GM06990 (cell line): ENCODE results near the gene KRT86.

Source experiments
- DNase-seq: peaks from one replicate; pipeline ENCODE4 v3.0.0-alpha.2; 2011; ENCODE audit not compliant: insufficient read length; ENCODE audit errors: extremely low read depth
- H3K27me3 ChIP-seq: replicated peaks from 2 replicates; pipeline ENCODE4 v1.6.0; 2011; ENCODE audit warnings: low read length; ENCODE audit not compliant: control insufficient read depth, insufficient read depth
- H3K36me3 ChIP-seq: 2 replicates; pipeline ENCODE4 v1.5.1; 2011; ENCODE audit warnings: low read length; ENCODE audit not compliant: control insufficient read depth, insufficient read depth
- H3K4me3 ChIP-seq: replicated peaks from 2 replicates; pipeline ENCODE4 v1.5.1; 2011; ENCODE audit warnings: low read depth, mild to moderate bottlenecking, control low read depth, low read length
- TF ChIP-seq, protein P1 (sequence below): IDR thresholded peaks from 2 replicates; pipeline ENCODE4 v1.5.1; 2011; ENCODE audit warnings: low read length, control low read depth, mild to moderate bottlenecking, inconsistent platforms; ENCODE audit not compliant: insufficient read depth, poor library complexity, severe bottlenecking

The KRT86 gene

DNA sequence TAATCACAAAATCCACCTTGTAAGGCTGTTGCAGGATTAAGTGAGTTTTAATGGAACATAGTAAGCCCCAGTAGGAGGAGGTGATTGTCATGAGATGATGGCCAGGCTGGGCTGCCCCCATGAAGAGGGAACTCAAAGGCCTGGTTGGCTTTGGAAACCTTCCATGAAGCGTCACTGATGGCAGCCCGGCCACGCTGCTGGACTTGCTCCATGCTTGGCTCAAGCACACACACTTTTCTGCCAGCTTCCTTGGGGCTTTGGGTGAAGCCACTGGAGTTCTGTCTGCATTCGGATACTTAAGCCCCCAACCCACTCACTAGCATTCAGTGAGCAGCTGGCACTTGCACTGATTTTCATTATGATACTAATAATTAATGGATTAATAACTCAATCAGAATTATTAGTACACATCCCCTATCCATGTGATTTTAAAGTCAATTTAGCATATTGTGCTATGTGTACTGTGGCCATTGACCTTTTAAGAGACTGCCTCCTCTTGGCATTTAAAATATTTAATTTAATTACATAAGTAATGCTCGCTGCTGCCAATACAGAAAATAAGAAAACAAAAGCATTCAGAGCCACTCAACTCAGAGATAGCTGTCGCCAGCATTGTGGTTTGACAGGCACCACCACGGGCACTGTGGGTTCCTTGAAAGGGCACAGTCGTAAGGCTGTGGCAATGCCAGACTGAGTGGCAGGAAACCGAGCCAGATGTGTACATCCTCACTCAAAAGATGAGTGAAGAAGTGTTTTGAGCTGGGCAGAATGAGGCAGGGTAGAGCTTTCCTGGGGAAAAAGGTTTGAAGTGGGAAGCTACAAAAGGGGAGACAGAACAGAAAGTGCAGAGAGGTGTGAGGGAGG is 77.0 kb downstream of the KRT86 start:
- Histone ChIP-seq H3K4me3 (no peak overlapping the region), H3K36me3 (no peaks in the 10 kb centered on the region), H3K27me3 (peaks cover 1% of the 10 kb centered on the region)
- DNase-seq = no peak
- TF ChIP-seq, protein P1, sequence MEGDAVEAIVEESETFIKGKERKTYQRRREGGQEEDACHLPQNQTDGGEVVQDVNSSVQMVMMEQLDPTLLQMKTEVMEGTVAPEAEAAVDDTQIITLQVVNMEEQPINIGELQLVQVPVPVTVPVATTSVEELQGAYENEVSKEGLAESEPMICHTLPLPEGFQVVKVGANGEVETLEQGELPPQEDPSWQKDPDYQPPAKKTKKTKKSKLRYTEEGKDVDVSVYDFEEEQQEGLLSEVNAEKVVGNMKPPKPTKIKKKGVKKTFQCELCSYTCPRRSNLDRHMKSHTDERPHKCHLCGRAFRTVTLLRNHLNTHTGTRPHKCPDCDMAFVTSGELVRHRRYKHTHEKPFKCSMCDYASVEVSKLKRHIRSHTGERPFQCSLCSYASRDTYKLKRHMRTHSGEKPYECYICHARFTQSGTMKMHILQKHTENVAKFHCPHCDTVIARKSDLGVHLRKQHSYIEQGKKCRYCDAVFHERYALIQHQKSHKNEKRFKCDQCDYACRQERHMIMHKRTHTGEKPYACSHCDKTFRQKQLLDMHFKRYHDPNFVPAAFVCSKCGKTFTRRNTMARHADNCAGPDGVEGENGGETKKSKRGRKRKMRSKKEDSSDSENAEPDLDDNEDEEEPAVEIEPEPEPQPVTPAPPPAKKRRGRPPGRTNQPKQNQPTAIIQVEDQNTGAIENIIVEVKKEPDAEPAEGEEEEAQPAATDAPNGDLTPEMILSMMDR = no peak

DNA sequence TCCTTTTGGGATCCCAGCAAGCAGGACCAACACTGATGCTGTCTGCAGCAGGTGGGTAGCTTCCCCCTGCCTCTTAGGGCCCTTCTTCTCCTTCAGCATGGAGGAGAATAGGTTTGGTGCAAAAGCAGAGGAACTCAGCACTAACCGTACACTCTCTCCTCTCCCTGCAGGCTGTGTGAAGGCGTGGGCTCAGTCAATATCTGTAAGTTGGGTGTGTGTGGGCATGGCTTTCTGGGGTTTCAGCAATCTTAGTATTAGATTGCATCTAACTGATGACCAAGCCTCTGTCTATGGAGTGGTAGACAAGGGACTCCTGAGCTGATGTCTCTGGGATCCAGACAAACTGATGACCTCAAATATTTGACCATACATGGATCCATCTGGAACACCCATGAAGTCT is 78.5 kb downstream of the KRT86 start:
- H3K27me3 ChIP-seq = peaks cover 1% of the 10 kb centered on the region
- no peak overlapping the region for H3K4me3 ChIP-seq
- H3K36me3 ChIP-seq = no peaks in the 10 kb centered on the region
- TF ChIP-seq, protein P1 = no peak
- DNase-seq = no peak

DNA sequence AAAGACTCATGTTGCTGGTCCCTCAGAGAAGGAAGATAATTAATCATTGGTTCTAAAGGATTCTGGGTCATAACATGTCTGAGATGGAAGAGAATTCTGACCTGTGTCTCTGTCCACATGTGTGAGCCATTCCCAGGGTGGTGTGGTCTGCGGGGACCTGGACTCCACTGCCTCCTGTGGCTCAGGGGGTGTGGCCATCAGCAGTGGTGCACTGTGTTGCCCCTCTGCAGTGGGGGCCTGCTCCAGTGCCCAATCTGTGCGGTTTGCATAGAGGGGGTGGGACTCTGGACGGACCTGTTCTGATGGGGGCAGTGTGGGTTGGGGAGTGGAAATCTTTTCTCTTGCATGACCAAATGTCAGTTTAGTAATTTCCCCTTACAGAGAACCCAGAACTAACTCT is 79.3 kb downstream of the KRT86 start:
- no peak for DNase-seq
- H3K27me3 ChIP-seq = peaks cover 1% of the 10 kb centered on the region
- no peak overlapping the region for H3K4me3 ChIP-seq
- no peaks in the 10 kb centered on the region for H3K36me3 ChIP-seq
- TF ChIP-seq, protein P1 = no peak

DNA sequence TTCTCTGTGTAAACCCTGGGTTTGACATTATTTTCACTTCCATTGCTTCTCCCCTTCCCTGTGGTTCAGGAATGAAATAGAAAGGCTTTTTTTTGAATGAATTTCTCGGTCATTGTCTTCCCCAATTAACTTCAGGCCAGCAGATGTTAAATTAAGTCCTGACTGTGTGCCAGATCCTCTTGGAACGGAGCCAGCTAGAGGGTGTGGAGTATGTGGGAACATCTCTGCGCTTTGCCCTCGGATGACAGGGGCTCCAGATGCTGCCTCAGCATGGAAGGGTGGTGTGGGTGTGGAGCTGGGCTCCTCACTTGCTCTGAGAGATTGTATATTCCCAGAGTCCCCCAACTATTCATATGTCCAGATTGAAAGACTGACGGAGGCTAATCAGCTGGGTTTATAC is 79.8 kb downstream of the KRT86 start:
- peaks cover 1% of the 10 kb centered on the region for H3K27me3 ChIP-seq
- no peak overlapping the region for H3K4me3 ChIP-seq
- no peak for DNase-seq
- TF ChIP-seq, protein P1 = no peak
- H3K36me3 ChIP-seq = no peaks in the 10 kb centered on the region

DNA sequence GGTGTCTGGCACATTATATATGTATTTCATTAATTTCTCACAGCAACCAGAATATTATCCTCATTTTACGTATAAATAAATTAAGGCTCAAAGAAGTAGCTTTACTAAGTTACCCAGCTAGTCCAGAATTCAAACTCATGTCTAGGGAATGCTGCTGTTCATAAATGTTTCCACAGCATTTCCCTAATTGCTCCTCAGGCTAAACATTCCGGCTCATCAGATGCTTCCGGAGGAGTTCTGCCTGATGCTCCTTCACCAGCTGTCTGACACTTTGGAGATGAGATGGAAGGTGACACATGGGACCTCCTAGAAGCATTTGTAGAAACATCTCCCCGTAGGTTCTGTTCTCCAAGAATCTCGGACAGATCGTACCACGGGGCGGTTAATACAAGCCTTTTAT is 80.7 kb downstream of the KRT86 start:
- Histone ChIP-seq H3K27me3 (peaks cover 1% of the 10 kb centered on the region), H3K4me3 (no peak overlapping the region), H3K36me3 (no peaks in the 10 kb centered on the region)
- no peak for DNase-seq
- TF ChIP-seq, protein P1 = no peak
